PC-3 (cell line): ENCODE measurements around the gene PLPPR3. TPM values are rescaled to one million over a fixed set of nuclear protein-coding genes. Genes with fewer than 3 reads are reported as not detected.

Source experiments
- ATAC-seq: fragments of 200-7000 bp; cut with Tn5 transposase; 2 replicates; pipeline ENCODE4 v1.9.1; 2020; ENCODE audit warnings: mild to moderate bottlenecking, moderate library complexity
- BruUV-seq: library from RNA; stranded (reverse); fragments of 400-500 nt; replicated peaks from 2 replicates; lab custom pipeline; 2021; lab: Mats Ljungman, UMichigan
- CTCF ChIA-PET: fragments of 300-600 bp; sonication (Branson Sonifier 250); formaldehyde crosslinking; loops from one replicate; lab custom pipeline; 2022; ENCODE audit warnings: antibody characterized with exemption; lab: Charles Lee
- POLR2A ChIA-PET: fragments of 300-600 bp; sonication (Branson Sonifier 250); formaldehyde crosslinking; loops from one replicate; lab custom pipeline; 2022; ENCODE audit warnings: antibody characterized with exemption; ENCODE audit not compliant: unreplicated experiment; lab: Charles Lee
- DNase-seq: peaks from one replicate; pipeline ENCODE4 v3.0.0-alpha.2; 2015
- H2AFZ ChIP-seq: fragments of 300-600 bp; sonication (generic); 2 replicates; pipeline ENCODE4 v1.6.0; 2016; ENCODE audit warnings: antibody characterized with exemption, low read length
- H3F3A ChIP-seq: fragments of 300-600 bp; sonication (generic); one replicate; pipeline ENCODE4 v1.6.0; 2017; ENCODE audit warnings: antibody characterized with exemption, low read length, control low read depth, mild to moderate bottlenecking; ENCODE audit not compliant: unreplicated experiment
- H3K27ac ChIP-seq: fragments of 300-600 bp; sonication (generic); 2 replicates; pipeline ENCODE4 v1.5.1; 2016; ENCODE audit warnings: mild to moderate bottlenecking, low read length
- H3K27me3 ChIP-seq: fragments of 300-600 bp; sonication (generic); 2 replicates; pipeline ENCODE4 v1.6.1; 2016; ENCODE audit warnings: low read length, mixed read lengths
- H3K36me3 ChIP-seq: fragments of 300-600 bp; sonication (generic); 2 replicates; pipeline ENCODE4 v1.6.1; 2016; ENCODE audit warnings: low read depth, mixed run types, low read length, mixed read lengths
- H3K4me1 ChIP-seq: fragments of 300-600 bp; sonication (generic); 2 replicates; pipeline ENCODE4 v1.5.1; 2016; ENCODE audit warnings: low read length; ENCODE audit not compliant: insufficient read depth
- H3K4me2 ChIP-seq: fragments of 300-600 bp; sonication (generic); 2 replicates; pipeline ENCODE4 v1.6.0; 2016; ENCODE audit warnings: low read length
- H3K4me3 ChIP-seq: fragments of 300-600 bp; sonication (generic); 2 replicates; pipeline ENCODE4 v1.5.1; 2016; ENCODE audit warnings: mild to moderate bottlenecking, low read length, mixed read lengths
- H3K79me2 ChIP-seq: fragments of 300-600 bp; sonication (generic); 2 replicates; pipeline ENCODE4 v1.6.1; 2017; ENCODE audit warnings: low read length, mixed read lengths
- H3K9ac ChIP-seq: fragments of 300-600 bp; sonication (generic); 2 replicates; pipeline ENCODE4 v1.6.0; 2016; ENCODE audit warnings: mild to moderate bottlenecking, low read length
- H3K9me2 ChIP-seq: fragments of 300-600 bp; sonication (generic); replicated peaks from 2 replicates; pipeline ENCODE4 v1.6.1; 2016; ENCODE audit warnings: mixed run types, low read length, mixed read lengths
- H3K9me3 ChIP-seq: fragments of 300-600 bp; sonication (generic); 2 replicates; pipeline ENCODE4 v1.6.1; 2016; ENCODE audit warnings: low read length, mixed read lengths
- H4K20me1 ChIP-seq: fragments of 300-600 bp; sonication (generic); 2 replicates; pipeline ENCODE4 v1.6.1; 2016; ENCODE audit warnings: low read length, mixed read lengths
- EZH2 ChIP-seq: fragments of 300-600 bp; sonication (generic); IDR thresholded peaks from one replicate; pipeline ENCODE4 v1.6.1; 2017; ENCODE audit warnings: antibody characterized with exemption, mild to moderate bottlenecking, low read length; ENCODE audit not compliant: unreplicated experiment
- EZH2phosphoT487 ChIP-seq: fragments of 300-600 bp; sonication (generic); IDR thresholded peaks from 2 replicates; pipeline ENCODE4 v1.6.1; 2018; ENCODE audit warnings: mild to moderate bottlenecking, antibody characterized with exemption, low read length, borderline replicate concordance
- intact Hi-C: fragments of 100-400 bp; cut with micrococcal nuclease; formaldehyde crosslinking; loops from 2 replicates; pipeline ENCODE4 v1.9.0; 2023
- total RNA-seq: library from RNA; depleted of rRNA; stranded (reverse); fragments of >200 nt; gene quantifications from 2 replicates; pipeline ENCODE4 v1.2.3, GENCODE V29; 2014
- TF ChIP-seq, protein P1 (sequence below): fragments of 300-600 bp; sonication (generic); conservative IDR thresholded peaks from 2 replicates; pipeline ENCODE4 v1.5.1; 2017; ENCODE audit warnings: antibody characterized with exemption, low read depth, mild to moderate bottlenecking, low read length

Gene PLPPR3
- total RNA-seq, 1 experiment from 2014 or later: not detected

- peak overlapping the region; percentile 65 for H3K9ac ChIP-seq
- no peaks in the 10 kb centered on the region for H3K27me3 ChIP-seq
- ChIA-PET POLR2A (no interaction called here), CTCF (no interaction called here)
- H3F3A ChIP-seq: no peaks in the 10 kb centered on the region
- no peak overlapping the region for H2AFZ ChIP-seq
- H4K20me1 ChIP-seq: no peaks in the 10 kb centered on the region
- BruUV-seq: no TSS peak
- no peaks in the 10 kb centered on the region for H3K9me2 ChIP-seq
- DNase-seq (peak; percentile 84), ATAC-seq (peak; percentile 70)
- peak overlapping the region; percentile 39; the same call in 1 of the 2 replicates for H3K4me2 ChIP-seq
- H3K4me3 ChIP-seq: no peak overlapping the region
- H3K4me1 ChIP-seq: peaks cover 12% of the 10 kb centered on the region
- H3K9me3 ChIP-seq: no peaks in the 10 kb centered on the region
- H3K27ac ChIP-seq: peak overlapping the region; percentile 89
- no peaks in the 10 kb centered on the region for H3K79me2 ChIP-seq
- intact Hi-C loops: no loop called here
- H3K36me3 ChIP-seq: no peaks in the 10 kb centered on the region
- no peak for TF ChIP-seq EZH2
- no peak for TF ChIP-seq EZH2phosphoT487
- TF ChIP-seq, protein P1, sequence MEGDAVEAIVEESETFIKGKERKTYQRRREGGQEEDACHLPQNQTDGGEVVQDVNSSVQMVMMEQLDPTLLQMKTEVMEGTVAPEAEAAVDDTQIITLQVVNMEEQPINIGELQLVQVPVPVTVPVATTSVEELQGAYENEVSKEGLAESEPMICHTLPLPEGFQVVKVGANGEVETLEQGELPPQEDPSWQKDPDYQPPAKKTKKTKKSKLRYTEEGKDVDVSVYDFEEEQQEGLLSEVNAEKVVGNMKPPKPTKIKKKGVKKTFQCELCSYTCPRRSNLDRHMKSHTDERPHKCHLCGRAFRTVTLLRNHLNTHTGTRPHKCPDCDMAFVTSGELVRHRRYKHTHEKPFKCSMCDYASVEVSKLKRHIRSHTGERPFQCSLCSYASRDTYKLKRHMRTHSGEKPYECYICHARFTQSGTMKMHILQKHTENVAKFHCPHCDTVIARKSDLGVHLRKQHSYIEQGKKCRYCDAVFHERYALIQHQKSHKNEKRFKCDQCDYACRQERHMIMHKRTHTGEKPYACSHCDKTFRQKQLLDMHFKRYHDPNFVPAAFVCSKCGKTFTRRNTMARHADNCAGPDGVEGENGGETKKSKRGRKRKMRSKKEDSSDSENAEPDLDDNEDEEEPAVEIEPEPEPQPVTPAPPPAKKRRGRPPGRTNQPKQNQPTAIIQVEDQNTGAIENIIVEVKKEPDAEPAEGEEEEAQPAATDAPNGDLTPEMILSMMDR: no peak
Measured at GRCh38 chr19:869245-870177, 47.8 kb upstream of the PLPPR3 start.

DNA sequence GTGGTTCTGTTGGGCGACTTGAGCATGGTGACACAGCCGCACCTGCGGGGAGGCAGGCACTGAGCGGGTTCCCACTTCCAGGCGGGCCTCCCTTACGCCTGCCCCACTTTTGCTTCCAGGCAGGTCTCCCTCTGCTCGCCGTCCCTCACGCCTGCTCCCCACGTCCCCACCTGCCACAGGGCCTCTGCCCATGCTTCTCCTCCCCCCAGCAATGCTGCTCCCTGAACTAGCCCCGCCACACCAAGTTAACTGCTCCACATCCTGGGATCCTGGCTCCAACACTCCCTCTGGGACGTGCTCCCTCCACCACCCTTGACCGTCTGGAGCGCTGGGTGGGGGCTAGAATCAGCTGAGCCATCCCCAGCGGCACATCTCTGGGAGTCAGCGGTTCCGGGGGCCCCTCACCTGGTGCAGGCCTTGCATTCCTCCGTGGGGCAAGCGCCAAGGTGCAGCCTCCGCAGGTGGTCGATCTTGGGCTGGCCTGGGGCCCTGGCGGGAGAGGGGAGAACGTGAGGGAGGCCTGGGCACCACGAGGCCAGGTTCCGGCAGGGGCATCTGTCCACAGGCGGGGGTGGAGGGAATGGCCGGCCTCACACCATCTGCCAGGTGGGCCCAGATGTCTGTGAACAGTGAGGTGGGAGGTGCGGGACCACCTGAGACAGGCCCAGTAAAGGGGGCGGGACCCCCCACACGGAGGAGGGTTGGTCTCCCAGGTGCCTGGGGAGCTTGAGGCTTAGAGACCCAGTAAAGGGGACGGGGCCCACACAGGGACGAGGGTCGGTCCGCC is 46.9 kb upstream of the PLPPR3 start:
- DNase-seq: no peak
- Histone ChIP-seq H3K4me2 (no peak overlapping the region), H2AFZ (no peak overlapping the region), H3K4me3 (no peak overlapping the region), H3K9ac (no peak overlapping the region), H3K27ac (peak overlapping the region; percentile 89), H3F3A (no peaks in the 10 kb centered on the region), H3K4me1 (peaks cover 12% of the 10 kb centered on the region), H3K9me3 (no peaks in the 10 kb centered on the region), H3K79me2 (no peaks in the 10 kb centered on the region), H3K27me3 (no peaks in the 10 kb centered on the region), H4K20me1 (no peaks in the 10 kb centered on the region), H3K36me3 (no peaks in the 10 kb centered on the region), H3K9me2 (no peaks in the 10 kb centered on the region)
- ChIA-PET POLR2A (no interaction called here), CTCF (no interaction called here)
- no peak for TF ChIP-seq EZH2
- TF ChIP-seq EZH2phosphoT487: no peak
- TF ChIP-seq, protein P1: no peak
- no peak for ATAC-seq
- intact Hi-C loops: no loop called here
- no TSS peak for BruUV-seq
